Neural cell (in vitro differentiated cells): ENCODE measurements around the gene CCDC33. TPM values are rescaled to one million over a fixed set of nuclear protein-coding genes. Genes with fewer than 3 reads are reported as not detected.

Experiments used
- H2AFZ ChIP-seq: fragments of 200-600, 300-800 bp; sonication (generic), shearing (Covaris generic); 2 replicates; pipeline ENCODE4 v1.6.0; 2014; ENCODE audit warnings: low read depth, mild to moderate bottlenecking, antibody characterized with exemption, low read length, moderate library complexity
- H3F3A ChIP-seq: fragments of 200-600 bp; shearing (Covaris generic); 2 replicates; pipeline ENCODE4 v1.6.1; 2016; ENCODE audit warnings: mild to moderate bottlenecking, moderate library complexity, mixed read lengths, antibody characterized with exemption, low read length; ENCODE audit not compliant: insufficient read depth, poor library complexity, severe bottlenecking
- H3K27ac ChIP-seq: fragments of 200-600, 300-800 bp; sonication (generic), shearing (Covaris generic); 2 replicates; pipeline ENCODE4 v1.5.1; 2014; ENCODE audit warnings: mild to moderate bottlenecking, low read length, moderate library complexity
- H3K27me3 ChIP-seq: fragments of 300-800, 200-600 bp; sonication (generic), shearing (Covaris generic); 2 replicates; pipeline ENCODE4 v1.6.0; 2014; ENCODE audit warnings: mild to moderate bottlenecking, low read depth, low read length, moderate library complexity; ENCODE audit not compliant: insufficient read depth
- H3K36me3 ChIP-seq: fragments of 300-800, 200-600 bp; sonication (generic), shearing (Covaris generic); 2 replicates; pipeline ENCODE4 v1.5.1; 2014; ENCODE audit warnings: mild to moderate bottlenecking, antibody characterized with exemption, low read length, moderate library complexity; ENCODE audit not compliant: insufficient read depth
- H3K4me2 ChIP-seq: fragments of 300-800, 200-600 bp; sonication (generic), shearing (Covaris generic); 2 replicates; pipeline ENCODE4 v1.6.0; 2014; ENCODE audit warnings: mild to moderate bottlenecking, low read length
- H3K4me3 ChIP-seq: fragments of 300-800, 200-600 bp; sonication (generic), shearing (Covaris generic); 2 replicates; pipeline ENCODE4 v1.5.1; 2014; ENCODE audit warnings: mild to moderate bottlenecking, low read length, moderate library complexity
- H3K79me2 ChIP-seq: fragments of 200-600 bp; shearing (Covaris generic); replicated peaks from 2 replicates; pipeline ENCODE4 v1.6.0; 2014; ENCODE audit warnings: mild to moderate bottlenecking, low read length, moderate library complexity; ENCODE audit not compliant: insufficient read depth
- H3K9ac ChIP-seq: fragments of 300-800, 200-600 bp; sonication (generic), shearing (Covaris generic); 2 replicates; pipeline ENCODE4 v1.6.1; 2016; ENCODE audit warnings: mild to moderate bottlenecking, low read length, mixed read lengths
- H3K9me2 ChIP-seq: fragments of 200-600 bp; shearing (Covaris generic); 2 replicates; pipeline ENCODE4 v1.6.1; 2016; ENCODE audit warnings: mild to moderate bottlenecking, low read length, mixed read lengths; ENCODE audit not compliant: insufficient read depth
- H3K9me3 ChIP-seq: fragments of 200-600, 300-800 bp; sonication (generic), shearing (Covaris generic); 2 replicates; pipeline ENCODE4 v1.6.1; 2016; ENCODE audit warnings: mild to moderate bottlenecking, mixed run types, low read length, moderate library complexity, mixed read lengths
- H4K20me1 ChIP-seq: fragments of 200-600 bp; shearing (Covaris generic); 2 replicates; pipeline ENCODE4 v1.6.1; 2016; ENCODE audit warnings: mild to moderate bottlenecking, mixed run types; ENCODE audit not compliant: insufficient read depth
- EP300 ChIP-seq: fragments of 450-650 bp; conservative IDR thresholded peaks from 2 replicates; pipeline ENCODE4 v1.6.1; 2014; ENCODE audit warnings: antibody characterized with exemption, mild to moderate bottlenecking, moderate library complexity; ENCODE audit not compliant: poor library complexity, severe bottlenecking
- EZH2 ChIP-seq: fragments of 200-600, 300-800 bp; shearing (Covaris generic), sonication (generic); IDR thresholded peaks from 2 replicates; pipeline ENCODE4 v1.6.1; 2014; ENCODE audit warnings: antibody characterized with exemption, low read length, borderline replicate concordance, mild to moderate bottlenecking; ENCODE audit not compliant: insufficient read depth, poor library complexity, severe bottlenecking
- MXI1 ChIP-seq: fragments of 450-650 bp; conservative IDR thresholded peaks from 2 replicates; pipeline ENCODE4 v1.6.1; 2014; ENCODE audit warnings: antibody characterized with exemption, mild to moderate bottlenecking; ENCODE audit not compliant: poor library complexity, severe bottlenecking
- POLR2AphosphoS5 ChIP-seq: IDR thresholded peaks from 2 replicates; pipeline ENCODE4 v1.6.1; 2012
- RAD21 ChIP-seq: fragments of 450-650 bp; conservative IDR thresholded peaks from 2 replicates; pipeline ENCODE4 v1.6.1; 2014; ENCODE audit warnings: antibody characterized with exemption, mild to moderate bottlenecking, moderate library complexity
- SMC3 ChIP-seq: fragments of 450-650 bp; conservative IDR thresholded peaks from 2 replicates; pipeline ENCODE4 v1.6.1; 2014; ENCODE audit warnings: antibody characterized with exemption, mild to moderate bottlenecking, moderate library complexity; ENCODE audit not compliant: poor library complexity
- TAF1 ChIP-seq: IDR thresholded peaks from 2 replicates; pipeline ENCODE4 v1.6.1; 2012; ENCODE audit warnings: low read depth
- polyA plus RNA-seq: library from polyadenylated mRNA; depleted of rRNA; stranded (reverse); fragments of >200 nt; gene quantifications from 2 replicates; pipeline ENCODE4 v1.2.3, GENCODE V29; 2014
- TF ChIP-seq, protein P1 (sequence below): fragments of 450-650 bp; IDR thresholded peaks from 2 replicates; pipeline ENCODE4 v1.5.1; 2014; ENCODE audit warnings: antibody characterized with exemption, mild to moderate bottlenecking, moderate library complexity; ENCODE audit not compliant: poor library complexity, severe bottlenecking
- TF ChIP-seq, protein P2 (sequence below): IDR thresholded peaks from 2 replicates; pipeline ENCODE4 v1.6.1; 2012; ENCODE audit warnings: borderline replicate concordance

Gene CCDC33
- polyA plus RNA-seq, 1 donor from 2014 or later, result 1.4 TPM

DNA sequence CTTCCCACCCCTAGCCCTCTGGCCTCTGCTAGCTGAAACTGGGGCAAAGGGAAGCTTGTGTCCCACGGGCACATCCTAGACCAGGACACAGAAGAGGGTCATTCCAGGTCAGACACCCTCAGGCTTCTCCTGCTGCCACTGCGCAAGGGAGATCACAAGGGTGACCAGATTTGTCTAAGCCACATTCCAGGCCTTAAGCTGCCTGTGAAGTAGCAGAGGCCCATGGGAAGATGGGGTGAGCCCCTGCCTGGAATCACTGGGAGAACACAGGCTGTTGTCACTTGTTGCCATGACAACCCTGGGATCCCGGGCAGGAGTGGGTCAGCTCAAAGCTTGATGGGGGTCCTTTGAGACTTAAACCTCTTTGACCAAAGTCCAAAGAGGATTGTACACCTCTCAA, 44.3 kb upstream of the CCDC33 start:
- Histone ChIP-seq H3K9ac (no peak overlapping the region), H3K9me3 (no peaks in the 10 kb centered on the region), H3K27ac (no peak overlapping the region), H3K79me2 (no peaks in the 10 kb centered on the region), H3K27me3 (no peaks in the 10 kb centered on the region), H3K4me2 (no peak overlapping the region), H3F3A (no peaks in the 10 kb centered on the region), H2AFZ (no peak overlapping the region), H4K20me1 (no peaks in the 10 kb centered on the region), H3K36me3 (no peaks in the 10 kb centered on the region), H3K9me2 (no peaks in the 10 kb centered on the region), H3K4me3 (no peak overlapping the region)
- TF ChIP-seq, protein P1, sequence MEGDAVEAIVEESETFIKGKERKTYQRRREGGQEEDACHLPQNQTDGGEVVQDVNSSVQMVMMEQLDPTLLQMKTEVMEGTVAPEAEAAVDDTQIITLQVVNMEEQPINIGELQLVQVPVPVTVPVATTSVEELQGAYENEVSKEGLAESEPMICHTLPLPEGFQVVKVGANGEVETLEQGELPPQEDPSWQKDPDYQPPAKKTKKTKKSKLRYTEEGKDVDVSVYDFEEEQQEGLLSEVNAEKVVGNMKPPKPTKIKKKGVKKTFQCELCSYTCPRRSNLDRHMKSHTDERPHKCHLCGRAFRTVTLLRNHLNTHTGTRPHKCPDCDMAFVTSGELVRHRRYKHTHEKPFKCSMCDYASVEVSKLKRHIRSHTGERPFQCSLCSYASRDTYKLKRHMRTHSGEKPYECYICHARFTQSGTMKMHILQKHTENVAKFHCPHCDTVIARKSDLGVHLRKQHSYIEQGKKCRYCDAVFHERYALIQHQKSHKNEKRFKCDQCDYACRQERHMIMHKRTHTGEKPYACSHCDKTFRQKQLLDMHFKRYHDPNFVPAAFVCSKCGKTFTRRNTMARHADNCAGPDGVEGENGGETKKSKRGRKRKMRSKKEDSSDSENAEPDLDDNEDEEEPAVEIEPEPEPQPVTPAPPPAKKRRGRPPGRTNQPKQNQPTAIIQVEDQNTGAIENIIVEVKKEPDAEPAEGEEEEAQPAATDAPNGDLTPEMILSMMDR, result no peak
- TF ChIP-seq TAF1, result no peak
- no peak for TF ChIP-seq EP300
- TF ChIP-seq RAD21, result no peak
- no peak for TF ChIP-seq MXI1
- no peak for TF ChIP-seq SMC3
- no peak for TF ChIP-seq EZH2

DNA sequence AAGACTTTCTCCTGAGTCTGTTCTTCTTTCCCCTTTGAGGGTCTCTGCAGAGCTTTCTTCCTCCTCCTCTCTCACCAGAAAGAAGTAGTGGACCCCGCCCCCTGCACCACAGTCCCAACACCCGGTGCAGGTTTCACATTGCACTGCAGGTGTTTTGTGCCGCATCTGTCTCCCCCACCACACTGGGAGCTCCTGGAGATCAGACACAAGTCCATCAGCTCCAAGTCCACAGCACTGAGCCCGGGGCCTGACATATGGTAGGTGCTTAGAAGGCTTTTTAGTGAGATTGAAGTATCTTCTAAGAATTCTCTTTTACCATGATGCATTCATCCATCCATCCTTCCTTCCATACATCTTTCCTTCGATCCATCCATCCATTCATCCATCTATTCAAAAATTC, 43.4 kb upstream of the CCDC33 start:
- H3K4me2 ChIP-seq, result no peak overlapping the region
- H3K9ac ChIP-seq, result no peak overlapping the region
- no peaks in the 10 kb centered on the region for H3K36me3 ChIP-seq
- H3F3A ChIP-seq, result no peaks in the 10 kb centered on the region
- H2AFZ ChIP-seq, result no peak overlapping the region
- H3K9me3 ChIP-seq, result no peaks in the 10 kb centered on the region
- H3K9me2 ChIP-seq, result no peaks in the 10 kb centered on the region
- no peaks in the 10 kb centered on the region for H4K20me1 ChIP-seq
- no peak overlapping the region for H3K27ac ChIP-seq
- H3K79me2 ChIP-seq, result no peaks in the 10 kb centered on the region
- H3K27me3 ChIP-seq, result no peaks in the 10 kb centered on the region
- H3K4me3 ChIP-seq, result no peak overlapping the region
- TF ChIP-seq SMC3 (no peak), POLR2AphosphoS5 (no peak), EZH2 (no peak), MXI1 (no peak), TAF1 (no peak), EP300 (no peak), RAD21 (no peak)
- TF ChIP-seq, protein P2, sequence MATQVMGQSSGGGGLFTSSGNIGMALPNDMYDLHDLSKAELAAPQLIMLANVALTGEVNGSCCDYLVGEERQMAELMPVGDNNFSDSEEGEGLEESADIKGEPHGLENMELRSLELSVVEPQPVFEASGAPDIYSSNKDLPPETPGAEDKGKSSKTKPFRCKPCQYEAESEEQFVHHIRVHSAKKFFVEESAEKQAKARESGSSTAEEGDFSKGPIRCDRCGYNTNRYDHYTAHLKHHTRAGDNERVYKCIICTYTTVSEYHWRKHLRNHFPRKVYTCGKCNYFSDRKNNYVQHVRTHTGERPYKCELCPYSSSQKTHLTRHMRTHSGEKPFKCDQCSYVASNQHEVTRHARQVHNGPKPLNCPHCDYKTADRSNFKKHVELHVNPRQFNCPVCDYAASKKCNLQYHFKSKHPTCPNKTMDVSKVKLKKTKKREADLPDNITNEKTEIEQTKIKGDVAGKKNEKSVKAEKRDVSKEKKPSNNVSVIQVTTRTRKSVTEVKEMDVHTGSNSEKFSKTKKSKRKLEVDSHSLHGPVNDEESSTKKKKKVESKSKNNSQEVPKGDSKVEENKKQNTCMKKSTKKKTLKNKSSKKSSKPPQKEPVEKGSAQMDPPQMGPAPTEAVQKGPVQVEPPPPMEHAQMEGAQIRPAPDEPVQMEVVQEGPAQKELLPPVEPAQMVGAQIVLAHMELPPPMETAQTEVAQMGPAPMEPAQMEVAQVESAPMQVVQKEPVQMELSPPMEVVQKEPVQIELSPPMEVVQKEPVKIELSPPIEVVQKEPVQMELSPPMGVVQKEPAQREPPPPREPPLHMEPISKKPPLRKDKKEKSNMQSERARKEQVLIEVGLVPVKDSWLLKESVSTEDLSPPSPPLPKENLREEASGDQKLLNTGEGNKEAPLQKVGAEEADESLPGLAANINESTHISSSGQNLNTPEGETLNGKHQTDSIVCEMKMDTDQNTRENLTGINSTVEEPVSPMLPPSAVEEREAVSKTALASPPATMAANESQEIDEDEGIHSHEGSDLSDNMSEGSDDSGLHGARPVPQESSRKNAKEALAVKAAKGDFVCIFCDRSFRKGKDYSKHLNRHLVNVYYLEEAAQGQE, result no peak
- TF ChIP-seq, protein P1, result no peak
